ENCODE results near the gene RTEL1.
A peak's percentile ranks its signal among the peaks of the same experiment; 100 is the strongest.
"Not testable (repeated sequence)": the region's sequence is repeated elsewhere in the genome, so short reads cannot be mapped to it uniquely, and the experiment has no call there.

The RTEL1 gene

DNA sequence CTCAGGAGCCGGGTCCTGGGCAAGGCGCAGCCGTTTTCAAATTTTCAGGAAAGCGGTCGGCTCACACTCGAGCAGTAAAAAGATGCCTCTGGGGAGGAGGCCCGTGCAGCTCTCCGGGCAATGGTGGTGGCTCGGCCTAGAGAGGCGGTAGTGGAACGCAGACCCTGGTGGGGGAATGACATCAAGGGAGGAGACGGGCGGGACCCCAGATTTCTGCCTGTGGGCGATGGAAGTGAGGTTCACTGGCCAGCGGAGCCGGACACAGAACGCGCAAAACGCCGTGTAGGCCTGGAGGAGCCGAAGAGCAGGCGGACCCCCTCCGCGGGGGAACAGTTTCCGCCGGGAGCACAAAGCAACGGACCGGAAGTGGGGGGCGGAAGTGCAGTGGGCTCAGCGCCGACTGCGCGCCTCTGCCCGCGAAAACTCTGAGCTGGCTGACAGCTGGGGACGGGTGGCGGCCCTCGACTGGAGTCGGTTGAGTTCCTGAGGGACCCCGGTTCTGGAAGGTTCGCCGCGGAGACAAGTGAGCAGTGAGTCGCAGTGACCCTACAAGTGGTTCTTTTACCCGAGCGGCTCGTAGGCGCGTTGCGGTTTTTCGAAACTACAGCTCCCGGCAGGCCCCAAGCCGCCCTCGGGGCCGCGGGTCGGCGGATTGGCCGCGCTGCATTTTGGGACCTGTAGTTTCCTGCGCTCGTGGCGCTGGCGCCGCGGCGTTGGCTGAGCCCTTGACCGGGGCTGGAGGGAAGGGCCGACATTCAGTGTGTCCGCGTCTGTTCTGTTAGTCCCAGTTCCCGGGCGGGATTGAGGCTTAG is at the start of gene RTEL1:
Gene RTEL1, plus strand, starts transcription at position 376 of the 812 bp plus-strand sequence. CDS start 1,091 bp downstream, outside the sequence.
- peak; percentile 80 for DNase-seq (ENCODE audit: low read depth)

- DNase-seq (ENCODE audit: low read depth), result no peak
Measured at GRCh38 chr20:63610581-63611435, 47.3 kb upstream of the RTEL1 start.

DNA sequence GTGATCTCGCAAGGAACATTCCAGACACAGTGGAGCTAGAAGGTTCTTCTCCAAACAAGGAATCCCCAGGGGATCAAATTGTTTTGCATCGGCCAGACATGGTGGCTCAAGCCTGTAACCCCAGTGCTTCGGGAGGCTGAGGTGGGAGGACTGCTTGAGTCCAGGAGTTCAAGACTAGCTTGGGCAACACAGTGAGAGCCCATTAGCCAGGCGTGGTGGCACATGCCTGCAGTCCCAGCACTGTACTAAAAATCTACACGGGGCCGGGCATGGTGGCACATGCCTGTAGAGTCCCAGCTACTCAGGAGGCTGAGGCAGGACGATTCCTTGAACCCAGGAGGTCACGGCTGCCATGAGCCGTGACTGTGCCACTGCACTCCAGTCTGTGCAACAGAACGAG is 46.5 kb upstream of the RTEL1 start:
- no peak for DNase-seq (ENCODE audit: low read depth)

GRCh38 chr20:63612276-63612931 is 45.7 kb upstream of the RTEL1 start:
- DNase-seq (ENCODE audit: low read depth), result no peak

DNA sequence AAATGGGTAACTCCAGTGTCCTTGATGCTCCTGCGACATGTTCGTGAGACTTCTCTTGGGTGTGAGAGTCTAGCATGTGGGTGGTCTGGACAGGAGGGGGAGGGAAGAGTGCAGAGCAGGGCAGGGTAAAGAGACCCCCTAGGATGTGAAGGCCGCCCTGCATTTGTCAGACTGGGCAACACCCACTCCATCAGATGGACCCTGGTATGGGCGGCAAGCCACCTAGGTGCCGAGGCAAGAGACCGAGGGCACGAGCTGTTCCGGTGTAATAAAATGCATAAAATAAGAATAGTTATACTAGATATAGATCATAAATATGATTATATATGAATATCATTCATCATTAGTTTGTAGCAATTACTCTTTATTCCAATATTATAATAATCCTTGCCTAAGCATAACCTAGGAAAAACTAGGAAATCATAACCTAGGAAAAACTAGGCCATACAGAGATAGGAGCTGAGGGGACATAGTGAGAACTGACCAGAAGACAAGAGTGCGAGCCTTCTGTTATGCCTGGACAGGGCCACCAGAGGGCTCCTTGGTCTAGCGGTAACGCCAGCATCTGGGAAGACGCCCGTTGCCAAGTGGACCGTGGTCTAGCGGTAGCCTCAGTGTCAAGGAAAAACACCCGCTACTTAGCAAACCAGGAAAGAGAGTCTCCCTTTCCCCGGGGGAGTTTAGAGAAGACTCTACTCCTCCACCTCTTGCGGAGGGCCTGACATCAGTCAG is 44.1 kb upstream of the RTEL1 start:
- not testable (repeated sequence) for DNase-seq (ENCODE audit: low read depth)

GRCh38 chr20:63617092-63617875 is 40.8 kb upstream of the RTEL1 start:
- DNase-seq (ENCODE audit: low read depth), result no peak

- no peak for DNase-seq (ENCODE audit: low read depth)
Measured at GRCh38 chr20:63617876-63618265, 40.2 kb upstream of the RTEL1 start.

DNA sequence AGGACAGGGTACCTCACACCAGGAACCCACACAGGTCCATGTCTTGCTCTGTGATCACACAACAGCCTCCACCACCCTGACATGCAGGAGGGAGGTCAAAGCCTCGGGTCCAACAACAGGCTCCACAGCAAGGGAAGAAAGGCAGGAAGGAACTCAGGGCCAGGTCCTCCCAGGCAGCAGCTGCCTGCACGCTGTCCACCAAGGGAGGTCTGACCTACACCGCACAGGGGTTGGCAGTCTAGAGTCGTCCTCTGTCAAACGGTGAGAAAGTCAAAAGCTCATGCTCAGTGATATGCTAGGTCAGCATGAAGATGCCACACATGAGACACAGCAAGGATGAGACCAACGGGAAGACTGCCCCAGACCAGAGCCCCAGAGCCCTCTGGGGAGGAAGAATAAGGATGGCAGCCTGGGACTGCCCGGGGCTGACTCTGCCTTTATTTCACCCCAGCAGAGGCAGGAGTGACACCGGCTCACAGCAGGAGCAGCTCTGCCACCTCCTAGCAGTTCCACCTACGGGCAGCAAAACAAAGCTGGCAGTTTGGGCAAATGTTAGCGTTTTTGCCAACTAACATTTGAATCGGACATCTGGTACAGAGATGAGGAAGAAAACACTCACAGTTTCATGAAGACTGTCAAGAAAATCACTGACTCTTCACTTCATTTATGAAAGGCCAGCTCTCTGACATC is 39.7 kb upstream of the RTEL1 start:
- DNase-seq (ENCODE audit: low read depth), result no peak

DNA sequence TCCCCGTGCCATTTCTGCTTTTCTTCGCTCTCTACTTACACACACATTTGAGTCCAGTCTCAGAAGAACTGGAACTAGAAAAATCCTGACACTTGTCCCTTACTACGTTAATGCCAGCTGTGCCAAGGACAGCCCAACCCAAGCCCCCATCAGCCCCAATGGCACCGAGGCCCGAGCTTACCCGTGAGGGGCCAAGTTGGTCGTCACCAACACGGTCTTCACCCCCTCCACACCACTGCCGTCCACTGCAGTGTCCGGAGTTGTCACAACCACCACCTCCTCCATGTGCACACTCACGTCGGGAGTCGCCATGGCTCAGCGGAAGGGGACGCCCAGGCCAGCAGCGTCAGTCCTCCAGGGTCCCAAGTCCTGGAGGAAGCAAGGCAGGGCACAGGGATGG is 39.0 kb upstream of the RTEL1 start:
- no peak for DNase-seq (ENCODE audit: low read depth)

GRCh38 chr20:63619505-63619904 is 38.6 kb upstream of the RTEL1 start:
- DNase-seq (ENCODE audit: low read depth), result no peak

DNA sequence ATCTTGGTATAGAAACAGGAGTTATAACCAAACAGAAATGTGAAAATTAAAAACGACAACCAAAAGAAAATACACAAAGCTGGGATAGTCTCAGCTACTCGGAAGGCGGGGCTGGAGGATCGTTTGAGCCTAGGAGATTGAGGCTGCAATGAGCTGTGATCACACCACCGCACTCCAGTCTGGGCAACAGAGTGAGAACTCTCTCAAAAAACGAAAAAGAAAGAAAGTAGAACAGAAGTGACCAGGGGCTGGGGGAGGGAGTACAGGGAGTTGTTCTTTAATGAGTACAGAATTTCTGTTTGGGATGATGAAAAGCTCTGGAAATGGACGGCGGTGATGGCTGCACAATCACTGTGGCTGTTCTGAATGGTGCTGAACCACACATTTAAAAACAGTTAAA is 37.1 kb upstream of the RTEL1 start:
- no peak for DNase-seq (ENCODE audit: low read depth)

DNA sequence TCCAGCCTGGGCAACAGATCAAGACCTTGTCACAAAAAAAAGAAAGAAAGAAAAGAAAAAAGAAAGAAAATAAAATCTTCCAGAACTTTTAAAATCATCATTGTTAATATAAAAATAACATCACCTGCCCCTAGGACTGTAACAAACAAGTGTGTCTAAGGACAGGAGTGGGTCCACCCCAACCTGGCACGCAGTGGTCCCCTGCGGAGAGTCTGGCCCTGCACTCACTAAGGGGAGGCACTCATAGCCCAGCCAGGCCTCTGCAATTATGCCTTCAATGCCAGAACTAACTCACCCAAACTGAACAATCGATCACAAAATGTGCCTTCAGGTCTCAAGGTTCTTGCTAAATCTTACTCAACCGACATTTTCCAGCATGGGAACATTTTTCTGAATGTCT is 36.0 kb upstream of the RTEL1 start:
- no peak for DNase-seq (ENCODE audit: low read depth)

GRCh38 chr20:63622732-63623131 is 35.4 kb upstream of the RTEL1 start:
- no peak for DNase-seq (ENCODE audit: low read depth)

DNA sequence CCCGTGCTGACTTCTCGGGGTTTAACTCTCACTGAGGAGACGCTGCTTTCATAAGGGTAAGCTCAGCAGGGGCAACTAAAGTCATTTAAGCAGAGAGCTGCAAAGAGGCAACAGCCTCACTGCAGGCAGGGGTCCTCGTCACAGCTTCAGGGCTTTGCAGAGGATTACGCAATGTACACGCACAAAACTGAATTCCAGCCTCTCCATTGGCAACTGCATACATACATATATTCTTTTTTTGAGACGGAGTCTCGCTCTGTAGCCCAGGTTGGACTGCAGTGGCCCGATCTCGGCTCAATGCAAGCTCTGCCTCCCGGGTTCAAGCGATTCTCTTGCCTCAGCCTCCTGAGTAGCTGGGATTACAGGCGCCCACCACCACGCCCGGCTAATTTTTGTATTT is 33.6 kb upstream of the RTEL1 start:
- DNase-seq (ENCODE audit: low read depth), result peak; percentile 38

DNA sequence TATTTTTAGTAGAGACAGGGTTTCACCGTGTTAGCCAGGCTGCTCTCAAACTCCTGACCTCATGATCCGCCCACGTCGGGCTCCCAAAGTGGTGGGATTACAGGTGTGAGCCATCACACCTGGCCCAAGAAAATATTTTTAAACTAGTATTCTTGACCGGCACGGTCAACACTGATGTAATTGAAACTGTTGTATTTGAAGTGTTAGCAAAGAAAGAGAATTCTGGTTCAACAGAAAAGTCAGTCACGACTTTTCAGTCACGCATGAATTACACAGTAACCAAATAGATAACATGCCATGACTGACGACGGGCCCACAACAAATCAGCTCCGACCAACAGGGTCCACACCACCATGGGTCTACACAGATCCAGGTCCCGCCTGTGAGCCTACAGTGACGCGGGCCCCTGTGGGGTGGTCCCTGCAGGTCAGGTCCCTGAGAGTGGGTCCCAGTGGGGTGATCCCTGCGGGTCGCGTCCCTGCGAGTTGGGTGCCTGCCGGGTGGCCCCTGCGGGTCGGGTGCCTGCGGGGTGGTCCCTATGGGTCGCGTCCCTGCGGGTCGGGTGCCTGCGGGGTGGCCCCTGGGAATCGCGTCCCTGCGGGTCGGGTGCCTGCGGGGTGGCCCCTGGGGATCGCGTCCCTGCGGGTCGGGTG is 32.2 kb upstream of the RTEL1 start:
- DNase-seq (ENCODE audit: low read depth), result no peak

DNA sequence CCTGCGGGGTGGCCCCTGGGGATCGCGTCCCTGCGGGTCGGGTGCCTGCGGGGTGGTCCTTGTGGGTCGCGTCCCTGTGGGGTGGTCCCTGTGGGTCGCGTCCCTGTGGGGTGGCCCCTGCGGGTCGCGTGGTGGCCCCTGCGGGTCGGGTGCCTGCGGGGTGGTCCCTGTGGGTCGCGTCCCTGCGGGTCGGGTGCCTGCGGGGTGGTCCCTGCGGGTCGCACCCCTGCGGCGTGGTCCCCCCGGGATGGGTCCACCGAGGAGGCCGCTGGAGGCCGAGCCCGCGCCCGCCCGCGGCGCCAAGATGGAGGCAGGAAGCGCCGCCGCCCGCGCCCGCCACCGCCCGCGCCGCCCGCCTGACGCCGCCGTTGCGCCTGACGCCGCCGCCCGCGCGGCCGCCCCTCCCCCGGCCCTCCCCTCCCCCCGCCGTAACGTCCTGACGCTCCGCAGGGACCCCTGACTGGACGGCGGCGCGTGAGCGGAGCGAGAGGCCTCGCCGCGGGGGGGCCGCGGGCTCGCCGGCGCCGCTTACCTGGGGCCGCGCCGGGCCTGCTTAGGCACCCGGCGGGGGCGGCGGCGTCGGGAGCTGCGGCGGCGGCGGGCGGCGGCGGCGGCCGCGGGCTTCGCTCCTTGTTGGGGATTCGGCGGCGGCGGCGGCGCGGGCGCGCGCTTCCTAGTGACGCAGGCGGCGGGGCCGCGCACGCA is 31.5 kb upstream of the RTEL1 start, which contains the start of gene GMEB2:
Gene GMEB2, minus strand, starts transcription at position 678 of the 705 bp plus-strand sequence. CDS start 7,704 bp downstream, outside the sequence.
- DNase-seq (ENCODE audit: low read depth), result peak; percentile 26

DNA sequence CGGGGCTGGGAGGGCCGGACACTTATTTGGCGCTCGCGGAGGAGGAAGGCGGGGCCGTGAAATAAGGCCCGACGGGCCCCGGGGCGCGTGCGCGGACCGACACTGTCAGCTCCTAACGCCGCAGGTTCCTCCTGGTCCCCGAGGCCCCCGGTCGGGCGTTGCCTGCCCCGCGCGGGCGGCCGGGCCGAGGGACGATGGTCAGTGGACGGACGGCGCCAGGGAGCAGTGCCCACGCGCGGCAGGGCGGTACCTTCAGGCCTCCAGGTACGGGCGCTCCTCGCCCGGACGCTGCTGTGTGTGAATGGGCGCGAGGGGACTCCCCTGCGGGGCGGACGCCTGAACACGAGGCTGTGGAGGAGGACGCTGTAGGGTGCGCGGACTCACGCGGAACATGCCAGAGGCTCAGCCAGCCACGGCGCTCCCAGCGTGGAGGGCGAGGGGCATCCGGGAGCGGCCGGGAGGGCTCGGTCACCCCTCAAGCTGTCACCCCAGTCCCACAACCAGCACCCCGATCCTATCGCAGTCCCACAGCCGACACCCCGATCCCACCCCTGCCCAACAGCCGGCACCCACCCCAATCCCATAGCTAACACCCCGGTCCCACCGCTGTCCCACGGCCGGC is 30.9 kb upstream of the RTEL1 start:
- DNase-seq (ENCODE audit: low read depth), result peak; percentile 90

GRCh38 chr20:63627751-63628245 is 30.3 kb upstream of the RTEL1 start:
- no peak for DNase-seq (ENCODE audit: low read depth)

Data from fibroblast of the conjunctiva (primary cell).